Cardiac fibroblast (primary cell): ENCODE data around the gene MXD4.

Source experiments
- DNase-seq, 2 donors: peaks; one replicate each; pipeline versions ENCODE4 v3.0.0 to v3.0.0-alpha.2; 2010; ENCODE audit warnings: low read depth in 2 of 2
- H3K4me3 ChIP-seq, 2 donors: replicated peaks in 1 of 2; 1 replicate in 1 of 2; 2 replicates in 1 of 2; pipeline ENCODE4 v1.5.1; 2011; ENCODE audit warnings: low read depth in 2 of 2, low read length in 2 of 2, mild to moderate bottlenecking in 2 of 2, moderate library complexity in 1 of 2
- CTCF ChIP-seq: IDR thresholded peaks from one replicate; pipeline ENCODE4 v1.5.1; 2011; ENCODE audit warnings: low read depth, mild to moderate bottlenecking, low read length, inconsistent platforms

MXD4 gene

DNA sequence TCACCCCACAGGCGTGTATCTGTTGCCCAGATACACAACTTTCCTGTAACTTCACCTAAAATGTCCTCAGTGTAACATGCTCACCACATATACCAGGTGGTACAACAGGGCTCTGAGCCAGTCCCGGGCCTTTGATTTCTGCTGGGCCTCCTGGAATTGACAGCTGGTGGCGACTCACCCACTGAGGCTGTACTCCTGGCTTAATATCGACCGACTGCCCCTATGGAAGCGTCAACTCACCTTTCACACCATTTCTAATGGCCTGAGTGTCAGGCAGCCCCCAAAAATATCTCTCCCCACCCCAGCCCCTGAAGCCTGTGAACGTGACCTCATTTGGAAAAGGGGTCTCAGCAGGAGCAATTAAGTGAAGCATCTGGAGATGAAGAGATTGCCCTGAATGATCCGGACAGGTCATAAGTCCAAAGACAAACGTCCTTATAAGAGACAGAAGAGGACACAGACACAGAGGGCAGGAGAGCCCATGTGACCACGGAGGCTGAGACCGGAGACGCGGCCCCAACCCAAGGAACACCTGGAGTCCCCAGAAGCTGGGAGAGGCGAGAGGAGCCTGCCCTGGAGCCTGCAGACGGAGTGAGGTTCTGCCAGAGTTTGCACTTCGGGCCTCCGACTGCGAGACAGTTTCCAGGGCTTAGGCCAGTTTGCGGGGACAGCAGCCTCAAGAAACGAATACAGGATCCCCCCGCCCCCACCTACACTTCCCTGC lies 12.6 kb upstream of the MXD4 start:
- no peak for DNase-seq
- no peak for TF ChIP-seq CTCF
- no peak overlapping the region for H3K4me3 ChIP-seq

GRCh38 chr4:2273657-2274319 lies 11.9 kb upstream of the MXD4 start:
- no peak for DNase-seq
- no peak for TF ChIP-seq CTCF
- H3K4me3 ChIP-seq, result no peak overlapping the region

DNA sequence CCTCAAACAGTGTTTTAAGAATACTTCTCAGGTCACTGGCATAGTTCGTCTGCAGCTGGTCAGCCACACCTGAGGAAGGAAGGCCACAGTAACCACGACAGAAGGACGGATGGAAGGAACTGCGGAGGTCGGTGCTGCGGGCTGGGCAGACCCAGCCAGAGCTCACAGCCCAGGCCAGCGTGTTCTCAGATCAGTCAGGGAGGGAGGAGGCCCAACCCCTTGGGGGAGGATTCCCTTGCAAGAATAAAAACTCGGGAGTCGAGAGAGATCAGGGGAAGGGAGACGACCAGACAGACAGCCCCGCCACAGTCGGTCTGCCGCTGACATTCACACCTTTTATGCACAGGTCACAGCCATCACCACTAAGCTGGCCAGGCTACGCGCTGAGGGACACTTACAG lies 11.3 kb upstream of the MXD4 start:
- DNase-seq, result no peak
- no peak for TF ChIP-seq CTCF
- H3K4me3 ChIP-seq, result no peak overlapping the region

DNA sequence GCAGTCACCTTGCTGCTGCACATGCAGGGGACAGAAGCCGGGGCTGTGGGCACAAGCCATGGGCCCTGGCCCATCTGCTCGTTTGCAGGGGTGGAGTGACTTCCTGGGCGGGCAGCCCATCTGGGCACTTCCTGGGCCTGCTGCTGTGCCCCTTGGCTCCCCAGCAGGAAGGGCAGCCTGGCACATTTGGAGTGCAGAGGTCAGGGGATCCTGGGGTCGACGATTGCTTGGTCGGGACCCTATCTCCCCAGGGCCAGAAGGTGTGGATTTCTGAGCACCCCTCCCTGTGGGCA lies 10.9 kb upstream of the MXD4 start:
- no peak for TF ChIP-seq CTCF
- no peak for DNase-seq
- H3K4me3 ChIP-seq, result no peak overlapping the region

- no peak for DNase-seq
- no peak for TF ChIP-seq CTCF
- H3K4me3 ChIP-seq, result no peak overlapping the region
Observed at GRCh38 chr4:2272026-2272827, 10.3 kb upstream of the MXD4 start.

DNA sequence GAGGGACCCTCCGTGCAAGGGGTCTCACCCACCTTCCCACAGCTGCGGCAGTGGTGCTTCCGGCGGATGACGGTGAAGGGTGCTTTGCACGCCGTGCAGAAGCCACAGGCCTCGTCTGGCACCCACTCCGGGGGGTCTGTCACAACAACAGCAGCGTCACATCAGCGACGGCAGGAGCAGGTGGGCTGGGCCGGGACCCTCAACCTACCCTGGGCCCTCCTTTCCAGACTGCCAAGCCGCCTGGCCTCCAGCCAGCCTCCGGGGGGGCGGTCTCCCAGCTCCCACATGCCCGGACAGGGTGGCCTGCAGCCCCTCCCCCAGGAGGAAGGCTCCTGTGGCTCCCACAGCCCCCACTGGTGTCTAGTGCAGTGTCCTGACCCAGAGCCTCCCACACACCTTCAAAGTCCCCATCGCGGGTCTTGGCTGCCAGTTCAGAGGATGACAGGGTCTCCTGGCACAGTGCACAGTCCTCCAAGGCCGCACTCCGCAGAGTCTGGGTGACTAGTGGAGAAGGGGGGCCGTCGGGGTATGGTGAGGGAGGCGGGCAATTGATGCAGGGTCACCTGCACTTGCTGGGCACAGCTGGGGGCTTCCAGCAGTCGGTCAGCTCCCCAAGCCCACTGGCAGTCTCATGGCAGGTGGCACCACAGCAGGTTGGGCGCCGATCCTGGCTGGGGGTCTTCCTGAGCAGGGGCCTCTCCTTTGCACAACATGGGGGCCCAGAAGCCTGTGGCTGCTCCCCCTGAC lies 9.5 kb upstream of the MXD4 start:
- no peak overlapping the region for H3K4me3 ChIP-seq
- DNase-seq, result no peak
- no peak for TF ChIP-seq CTCF
